Suprapubic skin (tissue), 4 donors: Measurements from ENCODE around the gene PLEKHG3. TPM values are rescaled to one million over a fixed set of nuclear protein-coding genes. Genes with fewer than 3 reads are reported as not detected.

Source experiments
- DNase-seq, 2 donors: peaks; one replicate each; pipeline ENCODE4 v3.0.0-alpha.2; 2019; ENCODE audit warnings: low spot score in 2 of 2
- H3K27ac ChIP-seq: fragments of 200-600 bp; sonication (generic); one replicate; pipeline ENCODE4 v1.5.1; 2019
- H3K27me3 ChIP-seq: fragments of 200-600 bp; sonication (generic); one replicate; pipeline ENCODE4 v1.5.1; 2019
- H3K36me3 ChIP-seq: fragments of 200-600 bp; sonication (generic); one replicate; pipeline ENCODE4 v1.5.1; 2019
- H3K4me1 ChIP-seq: fragments of 200-600 bp; sonication (generic); one replicate; pipeline ENCODE4 v1.5.1; 2019
- H3K4me3 ChIP-seq: fragments of 200-600 bp; sonication (generic); one replicate; pipeline ENCODE4 v1.5.1; 2019; ENCODE audit warnings: mild to moderate bottlenecking
- H3K9me3 ChIP-seq: fragments of 200-600 bp; sonication (generic); one replicate; pipeline ENCODE4 v1.5.1; 2019
- CTCF ChIP-seq, 2 donors: fragments of 200-600 bp in 1 of 2; fragments of 450-650 bp in 1 of 2; sonication (generic) in 1 of 2; IDR thresholded peaks; one replicate each; pipeline ENCODE4 v1.5.1; 2016 to 2019; ENCODE audit warnings: antibody characterized with exemption in 2 of 2, mild to moderate bottlenecking in 1 of 2, moderate library complexity in 1 of 2
- EP300 ChIP-seq: sonication (generic); formaldehyde crosslinking; IDR thresholded peaks from one replicate; pipeline ENCODE4 v1.6.1; 2017; ENCODE audit warnings: antibody characterized with exemption
- POLR2A ChIP-seq, 2 donors: fragments of 450-650 bp; IDR thresholded peaks; one replicate each; pipeline ENCODE4 v1.6.1; 2017; ENCODE audit warnings: antibody characterized with exemption in 2 of 2, mild to moderate bottlenecking in 2 of 2, moderate library complexity in 2 of 2
- POLR2AphosphoS5 ChIP-seq, 3 donors: sonication (generic); formaldehyde crosslinking; IDR thresholded peaks; one replicate each; pipeline ENCODE4 v1.6.1; 2017; ENCODE audit warnings: antibody characterized with exemption in 3 of 3
- WGBS: methylation state at CpG from one replicate; pipeline ENCODE4 v1.1.5; 2018; 5-methylcytosine and 5-hydroxymethylcytosine counted together
- total RNA-seq, 4 donors: library from RNA; depleted of rRNA; stranded (reverse); fragments of >200 nt; gene quantifications; one replicate each; pipeline ENCODE4 v1.1.0, GENCODE V29; 2016

Gene PLEKHG3
- total RNA-seq, 4 donors from 2014 or later: 60.4 to 140 (median 96.5) TPM

GRCh38 chr14:64765740-64766302 lies 61.6 kb downstream of the PLEKHG3 start:
- Histone ChIP-seq H3K36me3 (no peaks in the 10 kb centered on the region), H3K27me3 (no peaks in the 10 kb centered on the region), H3K9me3 (no peaks in the 10 kb centered on the region), H3K27ac (no peak overlapping the region), H3K4me1 (peaks cover 39% of the 10 kb centered on the region), H3K4me3 (no peak overlapping the region)
- WGBS: 94% methylated on average over 4 of the region's 4 CpGs
- no peak for TF ChIP-seq EP300
- no peak for TF ChIP-seq POLR2A (IDR thresholded peaks at IDR 0.05)
- TF ChIP-seq CTCF (IDR thresholded peaks at IDR 0.05): no peak
- no peak for TF ChIP-seq POLR2AphosphoS5 (IDR thresholded peaks at IDR 0.05)
- no peak for DNase-seq

GRCh38 chr14:64766430-64767151 lies 62.4 kb downstream of the PLEKHG3 start:
- no peak for DNase-seq
- TF ChIP-seq CTCF (IDR thresholded peaks at IDR 0.05): no peak
- no peak for TF ChIP-seq POLR2A (IDR thresholded peaks at IDR 0.05)
- no peak for TF ChIP-seq EP300
- TF ChIP-seq POLR2AphosphoS5 (IDR thresholded peaks at IDR 0.05): no peak
- Histone ChIP-seq H3K36me3 (no peaks in the 10 kb centered on the region), H3K27me3 (no peaks in the 10 kb centered on the region), H3K9me3 (no peaks in the 10 kb centered on the region), H3K4me1 (peaks cover 31% of the 10 kb centered on the region), H3K27ac (no peak overlapping the region), H3K4me3 (no peak overlapping the region)
- WGBS: 56% methylated on average over 17 of the region's 25 CpGs

- WGBS: 90% methylated on average over 15 of the region's 15 CpGs
- Histone ChIP-seq H3K9me3 (no peaks in the 10 kb centered on the region), H3K27ac (no peak overlapping the region), H3K4me3 (no peak overlapping the region), H3K27me3 (no peaks in the 10 kb centered on the region), H3K4me1 (peaks cover 23% of the 10 kb centered on the region), H3K36me3 (no peaks in the 10 kb centered on the region)
- TF ChIP-seq POLR2AphosphoS5 (IDR thresholded peaks at IDR 0.05) (no peak), CTCF (IDR thresholded peaks at IDR 0.05) (no peak), EP300 (no peak), POLR2A (IDR thresholded peaks at IDR 0.05) (no peak)
- DNase-seq: no peak
These were observed 63.2 kb downstream of the PLEKHG3 start for GRCh38 chr14:64767215-64767964.

GRCh38 chr14:64768401-64769095 lies 64.3 kb downstream of the PLEKHG3 start:
- H3K27ac ChIP-seq: no peak overlapping the region
- no peak overlapping the region for H3K4me3 ChIP-seq
- H3K9me3 ChIP-seq: no peaks in the 10 kb centered on the region
- H3K4me1 ChIP-seq: peaks cover 11% of the 10 kb centered on the region
- DNase-seq: no peak
- H3K36me3 ChIP-seq: no peaks in the 10 kb centered on the region
- H3K27me3 ChIP-seq: no peaks in the 10 kb centered on the region
- TF ChIP-seq CTCF (IDR thresholded peaks at IDR 0.05): no peak
- no peak for TF ChIP-seq EP300
- TF ChIP-seq POLR2AphosphoS5 (IDR thresholded peaks at IDR 0.05): no peak
- TF ChIP-seq POLR2A (IDR thresholded peaks at IDR 0.05): no peak
- 81% methylated on average over 12 of the region's 13 CpGs for WGBS
